ENCODE results near the gene ADAMTS17.
A peak's percentile ranks its signal among the peaks of the same experiment; 100 is the strongest.

DNA sequence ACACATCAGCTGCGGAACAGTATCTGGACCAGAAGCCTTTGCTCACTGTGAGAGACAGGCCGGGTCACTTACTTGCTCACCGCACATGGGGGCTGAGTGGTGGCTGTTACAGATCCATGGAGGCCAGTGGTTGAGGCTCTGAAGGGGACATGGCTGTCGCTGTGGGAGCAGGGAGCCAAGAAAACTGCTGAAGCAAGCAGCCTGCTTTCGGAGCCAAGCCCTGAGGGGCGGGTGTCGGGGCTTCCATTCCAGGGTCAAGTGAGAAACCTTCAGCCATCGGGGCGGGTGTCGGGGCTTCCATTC, 42.3 kb upstream of the ADAMTS17 start:
- TF ChIP-seq, protein P1, sequence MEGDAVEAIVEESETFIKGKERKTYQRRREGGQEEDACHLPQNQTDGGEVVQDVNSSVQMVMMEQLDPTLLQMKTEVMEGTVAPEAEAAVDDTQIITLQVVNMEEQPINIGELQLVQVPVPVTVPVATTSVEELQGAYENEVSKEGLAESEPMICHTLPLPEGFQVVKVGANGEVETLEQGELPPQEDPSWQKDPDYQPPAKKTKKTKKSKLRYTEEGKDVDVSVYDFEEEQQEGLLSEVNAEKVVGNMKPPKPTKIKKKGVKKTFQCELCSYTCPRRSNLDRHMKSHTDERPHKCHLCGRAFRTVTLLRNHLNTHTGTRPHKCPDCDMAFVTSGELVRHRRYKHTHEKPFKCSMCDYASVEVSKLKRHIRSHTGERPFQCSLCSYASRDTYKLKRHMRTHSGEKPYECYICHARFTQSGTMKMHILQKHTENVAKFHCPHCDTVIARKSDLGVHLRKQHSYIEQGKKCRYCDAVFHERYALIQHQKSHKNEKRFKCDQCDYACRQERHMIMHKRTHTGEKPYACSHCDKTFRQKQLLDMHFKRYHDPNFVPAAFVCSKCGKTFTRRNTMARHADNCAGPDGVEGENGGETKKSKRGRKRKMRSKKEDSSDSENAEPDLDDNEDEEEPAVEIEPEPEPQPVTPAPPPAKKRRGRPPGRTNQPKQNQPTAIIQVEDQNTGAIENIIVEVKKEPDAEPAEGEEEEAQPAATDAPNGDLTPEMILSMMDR (conservative IDR thresholded peaks at IDR 0.05) = peak; percentile 34
- no peak for TF ChIP-seq ZFX (IDR thresholded peaks at IDR 0.05)
